Measurements from ENCODE around the gene IGLL1.

GRCh38 chr22:23544852-23545251 is 35.2 kb downstream of the IGLL1 start:
- TF ChIP-seq POLR2AphosphoS5 (IDR thresholded peaks at IDR 0.05) (no peak), POLR2A (IDR thresholded peaks at IDR 0.05) (no peak), CTCF (IDR thresholded peaks at IDR 0.05) (no peak)

Data from upper lobe of left lung (tissue), 4 donors.